DOHH2 (cell line): ENCODE measurements around the gene SYT7.

Source experiments
- H3F3A ChIP-seq: fragments of 200-600 bp; sonication (generic), shearing (Covaris generic); 2 replicates; pipeline ENCODE4 v1.6.0; 2016; ENCODE audit warnings: antibody characterized with exemption, mild to moderate bottlenecking; ENCODE audit not compliant: control insufficient read depth, insufficient read depth
- H3K27ac ChIP-seq: fragments of 200-600 bp; sonication (generic); 2 replicates; pipeline ENCODE4 v1.5.1; 2014; ENCODE audit warnings: low read depth, mild to moderate bottlenecking, low read length, moderate library complexity
- H3K27me3 ChIP-seq: fragments of 200-600 bp; sonication (generic); 2 replicates; pipeline ENCODE4 v1.6.1; 2014; ENCODE audit warnings: mild to moderate bottlenecking, low read length, mixed read lengths; ENCODE audit not compliant: control insufficient read depth
- H3K36me3 ChIP-seq: fragments of 200-600 bp; sonication (generic); 2 replicates; pipeline ENCODE4 v1.6.1; 2014; ENCODE audit warnings: mild to moderate bottlenecking, low read length, moderate library complexity, mixed read lengths; ENCODE audit not compliant: control insufficient read depth
- H3K4me1 ChIP-seq: fragments of 200-600 bp; sonication (generic); 2 replicates; pipeline ENCODE4 v1.6.1; 2014; ENCODE audit warnings: mild to moderate bottlenecking, low read length, mixed read lengths; ENCODE audit not compliant: control insufficient read depth
- H3K4me2 ChIP-seq: fragments of 200-600 bp; sonication (generic); 2 replicates; pipeline ENCODE4 v1.6.0; 2014; ENCODE audit warnings: mild to moderate bottlenecking, low read length, moderate library complexity
- H3K4me3 ChIP-seq: fragments of 200-600 bp; sonication (generic); 2 replicates; pipeline ENCODE4 v1.5.1; 2014; ENCODE audit warnings: mild to moderate bottlenecking, low read length, mixed read lengths
- H3K79me2 ChIP-seq: fragments of 200-600 bp; sonication (generic); 2 replicates; pipeline ENCODE4 v1.6.1; 2014; ENCODE audit warnings: mild to moderate bottlenecking, low read length, mixed read lengths; ENCODE audit not compliant: control insufficient read depth
- H3K9me2 ChIP-seq: fragments of 200-600 bp; sonication (generic); replicated peaks from 2 replicates; pipeline ENCODE4 v1.6.1; 2014; ENCODE audit warnings: mild to moderate bottlenecking, low read length, mixed read lengths; ENCODE audit not compliant: control insufficient read depth
- H3K9me3 ChIP-seq: fragments of 200-600 bp; sonication (generic); 2 replicates; pipeline ENCODE4 v1.6.1; 2014; ENCODE audit warnings: antibody characterized with exemption, low read length, mixed read lengths; ENCODE audit not compliant: control insufficient read depth, insufficient read depth
- H4K20me1 ChIP-seq: fragments of 200-600 bp; sonication (generic); 2 replicates; pipeline ENCODE4 v1.6.0; 2014; ENCODE audit warnings: low read depth, mild to moderate bottlenecking, antibody characterized with exemption, low read length, moderate library complexity; ENCODE audit not compliant: control insufficient read depth, insufficient read depth
- EZH2phosphoT487 ChIP-seq: fragments of 200-600 bp; sonication (generic); IDR thresholded peaks from 2 replicates; pipeline ENCODE4 v1.6.1; 2017; ENCODE audit warnings: borderline replicate concordance, mild to moderate bottlenecking, antibody characterized with exemption, low read length, moderate library complexity, mixed read lengths
- TF ChIP-seq, protein P1 (sequence below): fragments of 200-600 bp; sonication (generic); IDR thresholded peaks from one replicate; pipeline ENCODE4 v1.5.1; 2014; ENCODE audit warnings: antibody characterized with exemption, mild to moderate bottlenecking, low read depth, low read length; ENCODE audit not compliant: poor library complexity, severe bottlenecking

The SYT7 gene

DNA sequence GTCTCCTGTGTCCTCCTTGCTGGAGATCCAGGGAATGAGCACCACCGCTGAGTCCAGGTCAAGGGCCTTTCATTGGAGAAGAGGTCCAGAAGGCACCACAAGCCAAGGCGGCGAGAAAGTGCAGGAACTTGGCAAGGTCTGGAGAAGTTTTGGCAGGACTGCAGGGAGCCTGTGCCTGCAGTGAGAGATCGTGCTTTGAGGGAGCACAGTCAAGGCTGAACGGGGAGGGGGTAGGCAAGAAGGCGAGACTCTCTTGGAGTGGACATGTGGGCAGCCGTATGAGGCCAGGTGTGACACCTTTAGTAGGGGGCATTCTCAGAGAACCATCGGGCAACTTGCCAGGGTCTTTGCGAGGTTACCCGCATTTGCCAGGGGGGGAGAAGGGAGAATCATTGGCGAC lies 41.9 kb downstream of the SYT7 start:
- Histone ChIP-seq H3K4me2 (no peak overlapping the region), H3K27me3 (peaks cover 4% of the 10 kb centered on the region; the same call in 1 of the 2 replicates), H3K36me3 (no peaks in the 10 kb centered on the region), H3K4me1 (no peaks in the 10 kb centered on the region), H3K4me3 (no peak overlapping the region), H3K27ac (no peak overlapping the region), H4K20me1 (no peaks in the 10 kb centered on the region), H3K79me2 (no peaks in the 10 kb centered on the region), H3F3A (no peaks in the 10 kb centered on the region), H3K9me2 (no peaks in the 10 kb centered on the region), H3K9me3 (no peaks in the 10 kb centered on the region)
- no peak for TF ChIP-seq EZH2phosphoT487
- TF ChIP-seq, protein P1, sequence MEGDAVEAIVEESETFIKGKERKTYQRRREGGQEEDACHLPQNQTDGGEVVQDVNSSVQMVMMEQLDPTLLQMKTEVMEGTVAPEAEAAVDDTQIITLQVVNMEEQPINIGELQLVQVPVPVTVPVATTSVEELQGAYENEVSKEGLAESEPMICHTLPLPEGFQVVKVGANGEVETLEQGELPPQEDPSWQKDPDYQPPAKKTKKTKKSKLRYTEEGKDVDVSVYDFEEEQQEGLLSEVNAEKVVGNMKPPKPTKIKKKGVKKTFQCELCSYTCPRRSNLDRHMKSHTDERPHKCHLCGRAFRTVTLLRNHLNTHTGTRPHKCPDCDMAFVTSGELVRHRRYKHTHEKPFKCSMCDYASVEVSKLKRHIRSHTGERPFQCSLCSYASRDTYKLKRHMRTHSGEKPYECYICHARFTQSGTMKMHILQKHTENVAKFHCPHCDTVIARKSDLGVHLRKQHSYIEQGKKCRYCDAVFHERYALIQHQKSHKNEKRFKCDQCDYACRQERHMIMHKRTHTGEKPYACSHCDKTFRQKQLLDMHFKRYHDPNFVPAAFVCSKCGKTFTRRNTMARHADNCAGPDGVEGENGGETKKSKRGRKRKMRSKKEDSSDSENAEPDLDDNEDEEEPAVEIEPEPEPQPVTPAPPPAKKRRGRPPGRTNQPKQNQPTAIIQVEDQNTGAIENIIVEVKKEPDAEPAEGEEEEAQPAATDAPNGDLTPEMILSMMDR: no peak

DNA sequence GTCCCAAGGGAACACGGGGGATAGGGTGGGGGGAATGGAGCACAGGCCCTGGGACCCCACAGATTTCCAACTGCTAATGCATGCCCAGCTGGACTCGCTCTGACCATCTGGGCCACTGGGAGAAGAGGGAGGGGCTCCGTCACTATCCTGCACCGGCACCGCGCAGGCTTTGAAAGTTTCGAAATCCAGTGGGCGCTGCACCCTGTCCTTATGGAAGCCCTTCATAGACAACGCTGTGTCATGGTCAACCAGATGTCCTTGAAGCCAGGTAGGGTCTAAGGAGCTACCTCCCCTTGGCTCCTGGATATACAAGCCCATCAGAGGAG lies 42.3 kb downstream of the SYT7 start:
- Histone ChIP-seq H3K4me2 (no peak overlapping the region), H3F3A (no peaks in the 10 kb centered on the region), H3K9me3 (no peaks in the 10 kb centered on the region), H3K79me2 (no peaks in the 10 kb centered on the region), H3K4me3 (no peak overlapping the region), H4K20me1 (no peaks in the 10 kb centered on the region), H3K36me3 (no peaks in the 10 kb centered on the region), H3K27ac (no peak overlapping the region), H3K4me1 (no peaks in the 10 kb centered on the region), H3K9me2 (no peaks in the 10 kb centered on the region), H3K27me3 (peaks cover 4% of the 10 kb centered on the region; the same call in 1 of the 2 replicates)
- no peak for TF ChIP-seq EZH2phosphoT487
- TF ChIP-seq, protein P1: no peak

DNA sequence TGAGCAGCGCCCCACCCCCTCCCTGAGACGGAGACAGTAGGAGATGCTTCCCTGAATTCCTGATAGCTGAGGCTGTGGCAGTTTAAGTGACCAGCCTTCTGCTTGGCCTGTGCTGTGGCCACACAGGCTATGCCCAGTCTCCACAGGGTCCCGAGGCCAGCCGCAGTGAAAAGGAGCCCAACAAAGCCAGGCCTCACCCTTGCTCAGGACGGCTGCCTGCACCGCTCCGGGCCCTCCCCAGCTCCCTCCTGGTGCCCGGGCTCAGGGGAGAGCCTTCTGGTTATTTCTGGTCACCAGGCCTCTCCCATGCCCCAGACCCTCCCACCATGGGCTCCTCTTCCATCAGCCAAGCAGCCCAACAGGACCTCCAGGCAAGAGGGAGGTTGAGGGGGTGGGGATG lies 43.5 kb downstream of the SYT7 start:
- Histone ChIP-seq H3K27me3 (peaks cover 4% of the 10 kb centered on the region; the same call in 1 of the 2 replicates), H3K4me3 (no peak overlapping the region), H3K9me2 (no peaks in the 10 kb centered on the region), H3F3A (no peaks in the 10 kb centered on the region), H3K9me3 (no peaks in the 10 kb centered on the region), H3K4me1 (no peaks in the 10 kb centered on the region), H3K36me3 (no peaks in the 10 kb centered on the region), H4K20me1 (no peaks in the 10 kb centered on the region), H3K79me2 (no peaks in the 10 kb centered on the region), H3K27ac (no peak overlapping the region), H3K4me2 (no peak overlapping the region)
- TF ChIP-seq EZH2phosphoT487: no peak
- TF ChIP-seq, protein P1: no peak
